GM23338 (cell line): ENCODE data around the gene SUSD4. TPM values are rescaled to one million over a fixed set of nuclear protein-coding genes. Genes with fewer than 3 reads are reported as not detected.

Experiments
- ATAC-seq: fragments of 200-7000 bp; cut with Tn5 transposase; 3 replicates; pipeline ENCODE4 v1.9.1; 2020
- DNase-seq: peaks from one replicate; pipeline ENCODE4 v3.0.0-alpha.2; 2015; ENCODE audit warnings: low spot score
- H2AFZ ChIP-seq: fragments of 200-600 bp; sonication (generic); 2 replicates; pipeline ENCODE4 v1.8.0; 2016; ENCODE audit warnings: antibody characterized with exemption, mild to moderate bottlenecking, moderate library complexity
- H3F3A ChIP-seq: fragments of 200-600 bp; sonication (generic); replicated peaks from 2 replicates; pipeline ENCODE4 v1.8.0; 2017; ENCODE audit warnings: antibody characterized with exemption, mixed run types, low read depth
- H3K27ac ChIP-seq: fragments of 200-600 bp; sonication (generic); 2 replicates; pipeline ENCODE4 v1.6.1; 2016; ENCODE audit warnings: low read depth
- H3K27me3 ChIP-seq: fragments of 200-600 bp; sonication (generic); 2 replicates; pipeline ENCODE4 v1.8.0; 2016; ENCODE audit warnings: mild to moderate bottlenecking, mixed run types, moderate library complexity; ENCODE audit not compliant: insufficient read depth
- H3K36me3 ChIP-seq: fragments of 200-600 bp; sonication (generic); 2 replicates; pipeline ENCODE4 v1.8.0; 2016; ENCODE audit warnings: mild to moderate bottlenecking; ENCODE audit not compliant: insufficient read depth
- H3K4me1 ChIP-seq: fragments of 200-600 bp; sonication (generic); 2 replicates; pipeline ENCODE4 v1.8.0; 2016; ENCODE audit warnings: mild to moderate bottlenecking, moderate library complexity; ENCODE audit not compliant: insufficient read depth
- H3K4me2 ChIP-seq: fragments of 200-600 bp; sonication (generic); 2 replicates; pipeline ENCODE4 v1.7.1; 2017; ENCODE audit warnings: mixed run types
- H3K4me3 ChIP-seq: fragments of 200-600 bp; sonication (generic); 2 replicates; pipeline ENCODE4 v1.6.1; 2016; ENCODE audit warnings: mixed run types
- H3K79me2 ChIP-seq: fragments of 200-600 bp; sonication (generic); replicated peaks from 2 replicates; pipeline ENCODE4 v1.8.0; 2017; ENCODE audit warnings: mild to moderate bottlenecking; ENCODE audit not compliant: insufficient read depth
- H3K9me2 ChIP-seq: fragments of 200-600 bp; sonication (generic); 2 replicates; pipeline ENCODE4 v1.8.0; 2017; ENCODE audit not compliant: insufficient read depth
- H4K20me1 ChIP-seq: fragments of 200-600 bp; sonication (generic); replicated peaks from 2 replicates; pipeline ENCODE4 v1.8.0; 2017; ENCODE audit warnings: mild to moderate bottlenecking; ENCODE audit not compliant: insufficient read depth
- H3K27ac Mint-ChIP-seq: 2 replicates; pipeline ENCODE4 v1.8.0; 2020; ENCODE audit warnings: inconsistent platforms, mild to moderate bottlenecking, moderate library complexity, mixed read lengths
- H3K27me3 Mint-ChIP-seq: 3 replicates; pipeline ENCODE4 v1.8.0; 2022; ENCODE audit warnings: low read depth, mild to moderate bottlenecking, moderate library complexity, mixed read lengths, inconsistent platforms; ENCODE audit not compliant: insufficient read depth, poor library complexity
- H3K36me3 Mint-ChIP-seq: 3 replicates; pipeline ENCODE4 v1.8.0; 2021; ENCODE audit warnings: low read depth, mild to moderate bottlenecking, inconsistent platforms, moderate library complexity, mixed read lengths
- H3K4me1 Mint-ChIP-seq: 3 replicates; pipeline ENCODE4 v1.8.0; 2020; ENCODE audit warnings: mild to moderate bottlenecking, inconsistent platforms, mixed read lengths
- H3K4me3 Mint-ChIP-seq: 3 replicates; pipeline ENCODE4 v1.8.0; 2021; ENCODE audit warnings: moderate library complexity, mild to moderate bottlenecking, inconsistent platforms, mixed read lengths
- H3K9me3 Mint-ChIP-seq: 3 replicates; pipeline ENCODE4 v1.8.0; 2020; ENCODE audit warnings: moderate library complexity, mild to moderate bottlenecking, inconsistent platforms, mixed read lengths
- CREB1 ChIP-seq: fragments of 250-450 bp; sonication (Bioruptor Pico); IDR thresholded peaks from 2 replicates; pipeline ENCODE4 v1.5.0; 2020; ENCODE audit warnings: low read depth, mild to moderate bottlenecking, moderate library complexity
- ETS1 ChIP-seq: IDR thresholded peaks from 2 replicates; pipeline ENCODE4 v1.6.1; 2016; ENCODE audit warnings: antibody characterized with exemption
- EZH2 ChIP-seq: fragments of 200-600 bp; sonication (generic); IDR thresholded peaks from one replicate; pipeline ENCODE4 v1.8.0; 2017; ENCODE audit warnings: antibody characterized with exemption, mild to moderate bottlenecking, low read depth; ENCODE audit not compliant: unreplicated experiment
- NANOG ChIP-seq: IDR thresholded peaks from 2 replicates; pipeline ENCODE4 v1.6.1; 2016; ENCODE audit warnings: antibody characterized with exemption, borderline replicate concordance
- POLR2AphosphoS5 ChIP-seq: IDR thresholded peaks from 2 replicates; pipeline ENCODE4 v1.6.1; 2016; ENCODE audit warnings: antibody characterized with exemption, low read depth
- STAT1 ChIP-seq: IDR thresholded peaks from one replicate; pipeline ENCODE4 v1.6.1; 2016; ENCODE audit warnings: antibody characterized with exemption; ENCODE audit not compliant: unreplicated experiment
- ZNF114 ChIP-seq: fragments of 250-450 bp; sonication (Bioruptor Pico); IDR thresholded peaks from 2 replicates; pipeline ENCODE4 v1.5.0; 2020; ENCODE audit warnings: mild to moderate bottlenecking, moderate library complexity
- ZNF462 ChIP-seq: fragments of 250-450 bp; sonication (Bioruptor Pico); IDR thresholded peaks from 2 replicates; pipeline ENCODE4 v1.5.0; 2020; ENCODE audit warnings: mild to moderate bottlenecking, moderate library complexity
- polyA plus RNA-seq: library from polyadenylated mRNA; unstranded; fragments of >200 nt; fragmentation: Nextera tagmentation; extraction: Ambion mirVana; gene quantifications from 2 replicates; pipeline ENCODE4 v1.2.1, GENCODE V29; 2016
- total RNA-seq: library from RNA; depleted of rRNA; stranded (reverse); fragments of >200 nt; shearing (Covaris generic); gene quantifications from 2 replicates; pipeline ENCODE4 v1.2.3, GENCODE V29; 2014

The SUSD4 gene
- total and polyA plus RNA-seq, 2 experiments from 2014 or later, result 2.3 to 3.6 TPM

GRCh38 chr1:223298701-223299100 lies 65.3 kb downstream of the SUSD4 start:
- no peak for TF ChIP-seq ZNF462
- Mint-ChIP-seq H3K4me3 (no peak overlapping the region), H3K27ac (no peak overlapping the region), H3K27me3 (peaks cover 6% of the 10 kb centered on the region), H3K9me3 (peaks cover 11% of the 10 kb centered on the region), H3K4me1 (peaks cover 3% of the 10 kb centered on the region; the same call in 1 of the 3 replicates), H3K36me3 (peaks cover 10% of the 10 kb centered on the region; the same call in 2 of the 3 replicates)
- Histone ChIP-seq H2AFZ (no peak overlapping the region), H3K36me3 (no peaks in the 10 kb centered on the region), H4K20me1 (no peaks in the 10 kb centered on the region), H3K27me3 (no peaks in the 10 kb centered on the region), H3F3A (no peaks in the 10 kb centered on the region), H3K4me3 (no peak overlapping the region), H3K4me2 (no peak overlapping the region), H3K4me1 (no peaks in the 10 kb centered on the region), H3K27ac (no peak overlapping the region), H3K9me2 (0 out of 2 replicates have a peak, but pooled peaks cover 4% of the 10 kb centered on the region), H3K79me2 (no peaks in the 10 kb centered on the region)
- DNase-seq (no peak), ATAC-seq (no peak)

- no peak overlapping the region for H3K4me3 ChIP-seq
- H3K27me3 Mint-ChIP-seq, result peaks cover 6% of the 10 kb centered on the region
- H4K20me1 ChIP-seq, result no peaks in the 10 kb centered on the region
- H3K4me1 Mint-ChIP-seq, result peaks cover 3% of the 10 kb centered on the region; the same call in 1 of the 3 replicates
- no peaks in the 10 kb centered on the region for H3K27me3 ChIP-seq
- H3K4me2 ChIP-seq, result no peak overlapping the region
- H3F3A ChIP-seq, result no peaks in the 10 kb centered on the region
- H3K9me2 ChIP-seq, result 0 out of 2 replicates have a peak, but pooled peaks cover 4% of the 10 kb centered on the region
- H3K27ac ChIP-seq, result no peak overlapping the region
- no peak overlapping the region for H3K27ac Mint-ChIP-seq
- H3K79me2 ChIP-seq, result no peaks in the 10 kb centered on the region
- peaks cover 3% of the 10 kb centered on the region; the same call in 2 of the 3 replicates for H3K9me3 Mint-ChIP-seq
- TF ChIP-seq NANOG, result no peak
- TF ChIP-seq STAT1, result no peak
- TF ChIP-seq CREB1 (CRISPR knock-in tag), result no peak
- TF ChIP-seq ZNF114 (CRISPR knock-in tag), result no peak
- no peak for TF ChIP-seq POLR2AphosphoS5
- no peak for TF ChIP-seq EZH2
- no peak for TF ChIP-seq ETS1
- ATAC-seq (no peak), DNase-seq (no peak)
- H3K4me1 ChIP-seq, result no peaks in the 10 kb centered on the region
- H3K36me3 ChIP-seq, result no peaks in the 10 kb centered on the region
- peaks cover 3% of the 10 kb centered on the region; the same call in 2 of the 3 replicates for H3K36me3 Mint-ChIP-seq
- H3K4me3 Mint-ChIP-seq, result no peak overlapping the region
- no peak overlapping the region for H2AFZ ChIP-seq
Measured at GRCh38 chr1:223297800-223298199, 66.2 kb downstream of the SUSD4 start.
